ENCODE measurements around the gene NLRP8.

- TF ChIP-seq CTCF (conservative IDR thresholded peaks at IDR 0.05; ENCODE audit: low read depth, low read length): no peak
- no peak for TF ChIP-seq EZH2 (IDR thresholded peaks at IDR 0.05; ENCODE audit: borderline replicate concordance, low read depth, low read length, poor library complexity, severe bottlenecking)
Measured at GRCh38 chr19:56015756-56016155, 68.1 kb downstream of the NLRP8 start.
